ENCODE data around the gene C16orf74. TPM values are rescaled to one million over a fixed set of nuclear protein-coding genes. Genes with fewer than 3 reads are reported as not detected.

The C16orf74 gene
- polyA plus RNA-seq, 1 experiment: 3.2 TPM

GRCh38 chr16:85746460-85747215 lies 4.3 kb downstream of the C16orf74 start:
- POLR2A ChIA-PET: interaction anchor here (0.6 kb wide), 1 partner anchor 23 kb away, joined by 3 read pairs; no protein-coding TSS in a partner anchor
- no peak for TF ChIP-seq CTCF (IDR thresholded peaks at IDR 0.05; ENCODE audit: low read depth, low read length)
- CTCF ChIA-PET: no interaction called here
- H3K27ac ChIP-seq (ENCODE audit: low read depth, low read length): no peak overlapping the region
- H3K9me3 ChIP-seq (ENCODE audit: control insufficient read depth, insufficient read depth, low read length): no peaks in the 10 kb centered on the region
- no peak overlapping the region for H3K4me3 ChIP-seq (ENCODE audit: low read depth, low read length)
- H3K27me3 ChIP-seq (ENCODE audit: control insufficient read depth, insufficient read depth, low read length): no peaks in the 10 kb centered on the region
- DNase-seq (ENCODE audit: low read depth, low spot score): no peak

GRCh38 chr16:85738923-85739715 lies 11.8 kb downstream of the C16orf74 start:
- Histone ChIP-seq H3K27ac (ENCODE audit: low read depth, low read length) (no peak overlapping the region), H3K4me3 (ENCODE audit: low read depth, low read length) (no peak overlapping the region), H3K9me3 (ENCODE audit: control insufficient read depth, insufficient read depth, low read length) (no peaks in the 10 kb centered on the region), H3K27me3 (ENCODE audit: control insufficient read depth, insufficient read depth, low read length) (no peaks in the 10 kb centered on the region)
- no peak for DNase-seq (ENCODE audit: low read depth, low spot score)
- ChIA-PET CTCF (interaction anchor here (0.7 to 2.0 kb wide), 3 partner anchors 21 to 63 kb away, joined by 3 to 12 read pairs (median 3); no protein-coding TSS in a partner anchor), POLR2A (interaction anchor here (0.7 kb wide), 1 partner anchor 46 kb away, joined by 6 read pairs; no protein-coding TSS in a partner anchor)
- TF ChIP-seq CTCF (IDR thresholded peaks at IDR 0.05; ENCODE audit: low read depth, low read length): no peak

- CTCF ChIA-PET: interaction anchor here (2.0 kb wide), 1 partner anchor 20 kb away, joined by 12 read pairs; no protein-coding TSS in a partner anchor
- no peak for TF ChIP-seq CTCF (IDR thresholded peaks at IDR 0.05; ENCODE audit: low read depth, low read length)
- DNase-seq (ENCODE audit: low read depth, low spot score): no peak
- no peak overlapping the region for H3K4me3 ChIP-seq (ENCODE audit: low read depth, low read length)
- no peak overlapping the region for H3K27ac ChIP-seq (ENCODE audit: low read depth, low read length)
- POLR2A ChIA-PET: no interaction called here
- H3K9me3 ChIP-seq (ENCODE audit: control insufficient read depth, insufficient read depth, low read length): no peaks in the 10 kb centered on the region
- H3K27me3 ChIP-seq (ENCODE audit: control insufficient read depth, insufficient read depth, low read length): no peaks in the 10 kb centered on the region
These were observed 14.0 kb downstream of the C16orf74 start for GRCh38 chr16:85736921-85737320.

- no peak for DNase-seq (ENCODE audit: low read depth, low spot score)
- Histone ChIP-seq H3K27me3 (ENCODE audit: control insufficient read depth, insufficient read depth, low read length) (no peaks in the 10 kb centered on the region), H3K4me3 (ENCODE audit: low read depth, low read length) (no peak overlapping the region), H3K27ac (ENCODE audit: low read depth, low read length) (no peak overlapping the region), H3K9me3 (ENCODE audit: control insufficient read depth, insufficient read depth, low read length) (no peaks in the 10 kb centered on the region)
- ChIA-PET CTCF (interaction anchor here (1.0 kb wide), 1 partner anchor 18 kb away, joined by 3 read pairs; no protein-coding TSS in a partner anchor), POLR2A (no interaction called here)
- TF ChIP-seq CTCF (IDR thresholded peaks at IDR 0.05; ENCODE audit: low read depth, low read length): no peak
These were observed 14.9 kb downstream of the C16orf74 start for GRCh38 chr16:85735946-85736345.

- Histone ChIP-seq H3K27ac (ENCODE audit: low read depth, low read length) (no peak overlapping the region), H3K9me3 (ENCODE audit: control insufficient read depth, insufficient read depth, low read length) (no peaks in the 10 kb centered on the region), H3K4me3 (ENCODE audit: low read depth, low read length) (no peak overlapping the region), H3K27me3 (ENCODE audit: control insufficient read depth, insufficient read depth, low read length) (no peaks in the 10 kb centered on the region)
- no peak for TF ChIP-seq CTCF (IDR thresholded peaks at IDR 0.05; ENCODE audit: low read depth, low read length)
- ChIA-PET POLR2A (no interaction called here), CTCF (no interaction called here)
- no peak for DNase-seq (ENCODE audit: low read depth, low spot score)
These were observed 15.7 kb downstream of the C16orf74 start for GRCh38 chr16:85735225-85735635.
